WTC11 (cell line): ENCODE measurements around the gene PUDP.

Source experiments
- CREB1 ChIP-seq: sonication (generic); formaldehyde crosslinking; IDR thresholded peaks from 2 replicates; pipeline ENCODE4 v1.8.0; 2023; ENCODE audit warnings: mild to moderate bottlenecking, missing genetic modification reagents
- CTCF ChIP-seq: fragments of 200-600 bp; IDR thresholded peaks from 2 replicates; pipeline ENCODE4 v1.8.0; 2022; ENCODE audit warnings: antibody characterized with exemption
- ELF4 ChIP-seq: sonication (generic); formaldehyde crosslinking; IDR thresholded peaks from 2 replicates; pipeline ENCODE4 v1.8.1; 2022; ENCODE audit warnings: low read depth, mild to moderate bottlenecking, moderate library complexity, missing genetic modification reagents
- PRDM15 ChIP-seq: sonication (generic); formaldehyde crosslinking; IDR thresholded peaks from 2 replicates; pipeline ENCODE4 v1.8.0; 2022; ENCODE audit warnings: missing genetic modification reagents
- SP1 ChIP-seq: sonication (generic); formaldehyde crosslinking; conservative IDR thresholded peaks from 2 replicates; pipeline ENCODE4 v1.8.1; 2022; ENCODE audit warnings: missing genetic modification reagents
- ZNF121 ChIP-seq: sonication (generic); formaldehyde crosslinking; IDR thresholded peaks from 2 replicates; pipeline ENCODE4 v1.8.0; 2023; ENCODE audit warnings: missing genetic modification reagents
- ZNF138 ChIP-seq: sonication (generic); formaldehyde crosslinking; conservative IDR thresholded peaks from 2 replicates; pipeline ENCODE4 v1.8.1; 2022; ENCODE audit warnings: mild to moderate bottlenecking, moderate library complexity, missing genetic modification reagents
- TF ChIP-seq, protein P1 (sequence below): fragments of 250-450 bp; sonication (Bioruptor Pico); IDR thresholded peaks from 2 replicates; pipeline ENCODE4 v1.9.0; 2021; ENCODE audit warnings: mild to moderate bottlenecking
- TF ChIP-seq, protein P2 (sequence below): sonication (generic); formaldehyde crosslinking; IDR thresholded peaks from 2 replicates; pipeline ENCODE4 v1.8.1; 2022; ENCODE audit warnings: low read depth, mild to moderate bottlenecking, moderate library complexity, missing genetic modification reagents, borderline replicate concordance

DNA sequence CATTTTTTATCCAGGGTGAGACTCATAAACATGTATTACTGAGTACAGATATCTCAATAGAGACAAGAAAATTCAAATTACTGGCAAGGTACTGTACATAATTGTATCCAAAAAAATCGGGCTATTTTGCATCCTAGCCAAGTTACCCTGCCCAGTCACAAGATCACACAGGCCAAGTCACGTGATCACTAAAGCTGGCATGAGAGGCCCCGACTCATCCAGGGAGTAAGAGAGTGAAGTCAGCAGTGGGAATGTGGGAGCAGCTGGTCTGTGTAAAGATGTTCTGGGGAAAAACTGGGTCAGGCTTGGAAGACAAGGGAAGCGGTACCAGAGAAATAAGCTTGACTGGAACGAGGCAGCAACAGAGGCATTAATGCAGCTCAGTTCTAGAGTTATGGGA is 119.7 kb downstream of the PUDP start:
- TF ChIP-seq PRDM15 (CRISPR knock-in tag) (no peak), SP1 (CRISPR knock-in tag) (no peak), CTCF (no peak), ELF4 (CRISPR knock-in tag) (no peak), ZNF138 (no peak), ZNF121 (CRISPR knock-in tag) (no peak), CREB1 (CRISPR knock-in tag) (no peak)
- TF ChIP-seq, protein P1, sequence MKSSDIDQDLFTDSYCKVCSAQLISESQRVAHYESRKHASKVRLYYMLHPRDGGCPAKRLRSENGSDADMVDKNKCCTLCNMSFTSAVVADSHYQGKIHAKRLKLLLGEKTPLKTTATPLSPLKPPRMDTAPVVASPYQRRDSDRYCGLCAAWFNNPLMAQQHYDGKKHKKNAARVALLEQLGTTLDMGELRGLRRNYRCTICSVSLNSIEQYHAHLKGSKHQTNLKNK = no peak
- TF ChIP-seq, protein P2, sequence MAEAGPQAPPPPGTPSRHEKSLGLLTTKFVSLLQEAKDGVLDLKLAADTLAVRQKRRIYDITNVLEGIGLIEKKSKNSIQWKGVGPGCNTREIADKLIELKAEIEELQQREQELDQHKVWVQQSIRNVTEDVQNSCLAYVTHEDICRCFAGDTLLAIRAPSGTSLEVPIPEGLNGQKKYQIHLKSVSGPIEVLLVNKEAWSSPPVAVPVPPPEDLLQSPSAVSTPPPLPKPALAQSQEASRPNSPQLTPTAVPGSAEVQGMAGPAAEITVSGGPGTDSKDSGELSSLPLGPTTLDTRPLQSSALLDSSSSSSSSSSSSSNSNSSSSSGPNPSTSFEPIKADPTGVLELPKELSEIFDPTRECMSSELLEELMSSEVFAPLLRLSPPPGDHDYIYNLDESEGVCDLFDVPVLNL (CRISPR knock-in tag) = no peak
